NCI-H2107 treated with DMSO at 0.1 percent for 48 hours (cell line): Measurements from ENCODE around the gene KYNU.
A peak's percentile ranks its signal among the peaks of the same experiment; 100 is the strongest.
"Not testable (repeated sequence)": the region's sequence is repeated elsewhere in the genome, so short reads cannot be mapped to it uniquely, and the experiment has no call there.

Experiments
- DNase-seq: peaks from one replicate; lab custom pipeline; 2025; ENCODE audit not compliant: unreplicated experiment; lab: John Stamatoyannopoulos, UW

The KYNU gene

DNA sequence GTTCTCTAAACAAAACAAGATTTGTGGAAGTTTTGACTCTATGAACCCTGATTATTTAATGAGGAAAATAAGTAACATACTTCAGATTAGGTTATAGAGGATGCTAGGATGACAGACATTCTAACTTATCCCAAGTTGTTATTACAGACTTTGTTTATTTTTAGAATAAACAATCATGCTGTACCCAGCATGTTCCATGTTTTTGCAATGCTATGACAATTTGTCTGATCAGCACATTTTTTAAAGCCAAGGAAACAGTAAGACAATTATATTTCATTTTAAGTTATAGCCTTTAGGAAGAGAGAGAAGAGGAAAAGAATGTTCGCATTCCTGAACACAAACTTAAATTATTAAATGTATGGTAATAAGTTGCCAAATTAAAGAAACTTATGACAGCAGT is 119.8 kb downstream of the KYNU start:
- no peak for DNase-seq

DNA sequence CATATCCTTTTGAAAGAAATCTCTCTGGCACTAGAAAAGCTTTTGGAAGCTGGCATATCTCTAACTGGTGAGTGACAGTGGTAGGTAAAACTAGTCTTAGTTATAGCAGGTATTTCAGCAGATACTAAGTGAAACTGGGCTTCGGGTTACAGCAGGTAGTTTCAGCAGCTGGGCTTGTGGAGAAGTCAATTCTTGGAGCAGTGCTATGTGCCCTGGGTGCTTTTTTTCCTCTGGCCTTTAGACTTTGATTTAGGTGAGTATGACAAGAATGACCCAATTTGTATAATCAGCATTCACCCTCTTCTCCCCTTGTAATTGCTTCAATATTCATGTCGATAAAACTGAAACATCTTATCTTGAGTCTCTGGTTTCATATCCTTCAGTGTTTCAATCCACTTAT is 123.1 kb downstream of the KYNU start:
- no peak for DNase-seq

DNA sequence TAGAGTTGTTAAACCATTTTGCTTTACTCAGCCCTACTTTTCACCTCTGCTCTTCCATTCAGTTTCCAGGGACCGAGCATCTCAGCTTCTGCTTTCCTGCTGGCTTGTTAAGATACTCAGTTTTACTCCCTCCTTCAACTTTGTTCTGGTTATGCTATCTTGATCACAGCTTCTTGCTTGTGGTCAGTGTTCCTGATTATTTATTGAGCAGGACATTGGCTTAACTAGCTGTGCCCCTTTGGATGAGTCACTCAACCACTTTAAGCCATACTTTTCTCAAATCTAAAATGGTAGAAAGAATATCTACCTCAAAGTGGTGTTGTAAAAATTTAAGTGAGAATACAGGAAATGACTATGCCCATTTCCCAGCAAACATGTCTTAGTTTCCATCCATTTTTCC is 124.0 kb downstream of the KYNU start:
- no peak for DNase-seq

DNA sequence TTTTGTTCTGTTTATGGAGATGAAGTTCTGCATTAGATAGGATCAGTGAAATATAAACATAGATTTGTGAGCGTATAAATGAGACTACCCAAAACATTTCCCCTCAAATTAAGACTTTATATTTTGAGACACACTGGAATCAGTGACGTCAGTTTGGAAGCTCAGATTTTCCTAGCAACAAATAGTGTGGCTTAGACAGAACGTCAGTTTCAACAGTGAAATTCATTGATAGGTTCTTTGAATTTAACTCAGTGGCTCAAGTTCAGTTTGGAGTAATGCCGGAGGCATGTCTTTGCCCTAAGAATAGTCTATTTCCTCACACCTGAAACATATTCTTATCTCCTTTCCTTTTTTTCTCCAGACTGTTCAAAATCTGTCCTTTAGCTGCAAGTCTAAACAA is 138.2 kb downstream of the KYNU start:
- DNase-seq = no peak

DNA sequence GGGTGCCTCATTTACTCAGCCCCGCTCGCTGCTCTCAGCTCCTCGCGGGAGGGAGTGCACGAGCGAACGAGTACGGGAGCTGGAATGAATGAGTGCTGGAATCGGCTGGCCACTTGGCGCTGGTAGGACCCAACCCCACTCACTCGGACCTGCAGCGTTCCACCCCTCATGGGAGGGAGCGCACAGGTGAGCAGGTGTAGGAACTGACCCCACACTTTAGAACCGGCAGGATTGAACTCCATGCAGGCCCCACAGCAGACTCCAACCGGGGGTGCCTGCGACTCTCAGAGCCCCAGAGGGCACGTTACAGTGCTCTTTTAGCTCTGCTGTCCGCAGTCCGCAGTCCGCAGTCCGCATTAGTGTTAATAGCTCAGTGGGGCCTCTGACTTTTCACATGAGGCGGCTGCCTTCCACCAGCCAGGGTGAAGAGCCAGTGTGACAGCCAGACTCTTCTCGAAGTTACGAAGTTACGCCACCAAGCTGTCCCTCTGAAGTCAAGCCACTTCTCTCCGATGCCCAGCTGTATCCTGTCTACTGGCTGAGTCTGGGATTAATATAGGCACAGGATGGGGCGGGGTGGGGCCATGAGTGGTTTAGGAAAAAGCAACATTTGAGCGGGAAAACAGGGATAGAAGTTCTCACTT is 149.1 kb downstream of the KYNU start:
- DNase-seq = no peak

GRCh38 chr2:143029141-143029540 is 151.7 kb downstream of the KYNU start:
- no peak for DNase-seq

GRCh38 chr2:143030127-143030526 is 152.7 kb downstream of the KYNU start:
- no peak for DNase-seq

DNA sequence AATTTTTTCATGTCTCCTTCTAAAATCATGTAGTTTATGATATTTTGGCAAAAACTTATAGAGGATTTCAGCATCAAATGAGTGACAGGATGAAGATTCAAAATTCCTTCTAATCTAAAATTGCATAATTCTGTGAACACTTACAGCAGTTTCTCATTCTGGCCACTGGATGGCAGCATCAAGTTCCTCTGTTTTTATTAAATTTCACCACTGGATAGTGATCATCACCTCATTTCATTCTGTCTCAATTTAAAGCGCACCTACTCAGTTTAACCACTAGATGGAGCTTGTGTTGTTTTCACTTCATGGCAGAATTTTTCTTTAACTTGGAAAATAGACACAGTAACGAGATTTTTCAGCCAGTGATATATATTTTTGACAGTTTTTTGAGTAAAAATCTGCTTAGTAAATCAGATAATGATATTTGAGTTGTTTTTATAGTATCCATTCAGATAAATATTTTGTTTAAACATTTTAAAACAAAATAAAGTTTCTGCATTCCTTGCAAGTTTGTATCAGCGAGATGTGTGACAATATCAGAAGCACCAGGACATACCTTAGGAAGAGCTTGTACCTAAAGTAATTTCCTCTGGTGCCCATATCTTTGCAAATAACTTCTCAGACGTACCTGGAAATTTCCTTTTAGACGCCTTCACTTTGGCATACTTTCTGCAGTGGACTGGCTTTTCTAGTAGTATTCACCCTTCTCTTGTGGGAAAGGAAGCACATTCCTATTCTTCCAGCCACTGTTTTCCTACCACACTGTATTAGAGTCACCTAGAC is 157.0 kb downstream of the KYNU start:
- peak; percentile 90 for DNase-seq

DNA sequence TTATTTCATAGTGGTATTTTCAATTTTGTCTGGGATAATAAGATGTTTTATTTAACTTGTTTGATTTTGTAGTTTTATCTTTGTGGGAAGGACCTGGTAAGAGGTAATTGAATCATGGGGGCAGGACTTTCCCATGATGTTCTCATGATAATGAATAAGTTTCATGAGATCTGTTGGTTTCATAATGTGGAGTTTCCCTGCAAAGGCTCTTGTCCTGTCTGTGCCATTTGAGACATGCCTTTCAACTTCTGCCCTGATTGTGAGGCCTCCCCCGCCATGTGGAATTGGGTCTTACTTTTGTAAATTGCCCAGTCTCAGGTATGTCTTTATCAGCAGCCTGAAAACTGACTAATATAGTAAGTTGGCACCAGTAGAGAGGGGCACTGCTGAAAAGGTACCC is 174.0 kb downstream of the KYNU start:
- no peak for DNase-seq

DNA sequence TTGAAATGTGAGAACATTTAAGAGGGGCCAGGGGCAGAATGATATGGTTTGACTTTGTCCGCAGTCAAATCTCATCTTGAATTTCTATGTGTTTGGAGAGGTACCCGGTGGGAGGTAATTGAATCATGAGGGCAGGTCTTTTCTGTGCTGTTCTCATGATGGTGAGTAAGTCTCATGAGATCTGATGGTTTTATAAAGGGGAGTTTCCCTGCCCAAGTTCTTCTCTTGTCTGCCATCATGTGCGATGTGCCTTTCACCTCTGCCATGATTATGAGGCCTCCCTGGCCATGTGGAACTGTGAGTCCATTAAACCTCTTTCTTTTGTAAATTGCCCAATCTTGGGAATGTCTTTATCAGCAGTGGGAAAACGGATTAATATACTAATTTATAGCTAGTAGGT is 176.0 kb downstream of the KYNU start:
- not testable (repeated sequence) for DNase-seq

DNA sequence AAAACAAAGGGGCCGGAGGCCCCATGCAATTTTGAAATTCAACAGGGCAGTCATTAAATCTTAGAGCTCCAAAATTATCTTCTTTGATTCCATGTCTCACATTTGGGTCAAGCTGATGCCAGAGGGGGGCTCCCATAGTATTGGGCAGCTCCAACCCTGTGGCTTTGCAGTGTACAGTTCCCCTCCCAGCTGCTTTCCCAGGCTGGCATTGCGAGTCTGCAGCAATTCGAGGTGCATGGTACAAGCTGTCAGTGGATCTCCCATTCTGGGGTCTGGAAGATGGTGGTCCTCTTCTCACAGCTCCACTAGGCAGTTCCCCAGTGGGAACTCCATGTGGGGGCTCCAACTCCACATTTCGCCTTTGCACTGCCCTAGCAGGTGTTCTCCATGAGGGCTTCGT is 179.1 kb downstream of the KYNU start:
- no peak for DNase-seq

GRCh38 chr2:143058851-143059250 is 181.4 kb downstream of the KYNU start:
- no peak for DNase-seq

DNA sequence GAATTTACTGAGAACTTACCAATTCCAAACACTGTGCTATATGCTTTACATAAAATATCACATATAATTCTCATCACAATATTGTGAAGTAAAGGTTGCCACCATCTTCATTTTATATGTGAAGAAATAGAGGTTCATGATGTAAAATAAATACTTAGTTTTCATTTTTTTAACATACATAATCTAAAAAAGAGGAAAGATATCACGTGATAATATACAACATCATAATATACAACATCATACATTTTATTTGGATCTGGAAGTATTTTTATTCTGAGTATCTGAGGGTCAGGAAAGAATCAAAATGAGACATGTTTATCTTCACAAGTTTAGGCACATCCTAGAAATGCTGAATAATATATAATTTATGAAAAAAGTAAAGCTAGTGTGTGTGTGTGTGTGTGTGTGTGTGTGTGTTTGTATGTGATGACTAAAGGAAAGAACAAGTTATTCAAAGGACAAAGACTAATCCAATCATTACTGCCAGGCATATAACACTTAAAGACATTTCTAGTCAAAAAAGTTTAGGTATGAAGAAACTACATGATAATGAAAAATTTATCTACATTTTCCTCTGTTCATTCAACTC is 186.2 kb downstream of the KYNU start:
- no peak for DNase-seq

DNA sequence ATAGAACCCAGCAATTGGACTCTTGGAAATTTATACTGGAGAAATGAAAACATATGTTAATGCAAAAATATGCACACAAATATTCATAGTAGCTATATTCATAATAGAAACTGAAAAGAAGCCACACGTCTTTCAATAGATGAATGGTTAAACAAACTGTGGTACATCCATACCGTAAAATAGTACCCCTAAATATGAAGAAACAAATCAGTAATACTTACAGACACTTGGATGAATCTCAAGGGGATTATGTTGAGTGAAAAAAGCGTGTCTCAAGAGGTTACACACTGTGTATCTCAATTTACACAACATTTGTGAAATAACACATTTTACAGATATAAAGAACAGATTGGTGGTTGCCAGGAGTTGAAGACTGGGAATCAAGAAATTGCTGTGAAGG is 190.6 kb downstream of the KYNU start:
- DNase-seq = no peak

GRCh38 chr2:143068509-143068908 is 191.0 kb downstream of the KYNU start:
- DNase-seq = no peak

DNA sequence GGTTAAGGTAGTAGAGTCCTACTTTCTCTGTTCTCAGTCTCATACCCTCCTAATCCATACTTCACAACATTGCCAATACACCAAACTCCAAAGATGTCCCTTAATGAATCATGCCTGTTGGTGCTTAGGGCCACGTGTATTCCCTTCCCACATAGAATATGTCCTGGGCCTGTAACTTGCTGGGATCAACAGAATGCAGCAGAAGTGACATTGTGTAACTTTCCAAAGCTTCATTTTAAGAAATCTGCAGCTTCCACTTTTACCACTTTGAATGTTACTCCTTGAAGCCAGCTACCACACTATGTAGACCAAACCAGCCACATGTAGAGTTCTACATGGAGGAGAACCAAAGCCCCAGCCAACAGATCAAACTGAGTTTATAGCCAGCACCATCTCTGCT is 193.2 kb downstream of the KYNU start:
- no peak for DNase-seq

DNA sequence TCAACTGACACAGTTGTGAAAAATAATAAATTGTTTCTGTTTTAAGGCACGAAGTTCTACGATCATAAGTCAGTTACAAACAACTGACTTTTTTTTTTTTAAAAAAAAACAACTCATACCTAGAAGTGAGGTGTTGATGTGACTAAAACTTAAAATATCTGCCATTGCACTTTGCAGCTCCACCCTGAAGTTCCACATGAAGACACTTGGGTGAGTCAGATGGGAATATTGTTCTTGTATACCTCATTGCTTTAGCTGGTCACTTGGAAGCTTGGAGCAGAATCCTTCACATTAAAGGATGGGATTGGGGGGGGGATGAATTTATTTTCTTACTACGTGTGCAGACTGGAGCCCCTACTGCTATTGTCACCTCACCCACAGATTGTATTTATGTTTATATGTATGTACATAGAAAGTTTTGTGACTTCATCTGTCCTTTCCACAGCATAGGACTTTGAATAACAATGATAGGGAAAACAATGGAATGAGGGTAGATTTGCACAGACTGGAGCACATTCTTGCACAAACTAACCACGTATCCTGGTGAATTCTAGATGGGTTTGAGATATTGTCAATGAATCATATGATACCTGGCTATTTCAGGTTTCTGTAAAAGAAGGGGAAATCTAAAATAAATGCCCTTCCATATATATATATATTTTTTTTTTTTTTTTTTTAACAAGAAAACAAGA is 193.9 kb downstream of the KYNU start:
- no peak for DNase-seq

- not testable (repeated sequence) for DNase-seq
Measured at GRCh38 chr2:143074913-143075312, 197.4 kb downstream of the KYNU start.

DNA sequence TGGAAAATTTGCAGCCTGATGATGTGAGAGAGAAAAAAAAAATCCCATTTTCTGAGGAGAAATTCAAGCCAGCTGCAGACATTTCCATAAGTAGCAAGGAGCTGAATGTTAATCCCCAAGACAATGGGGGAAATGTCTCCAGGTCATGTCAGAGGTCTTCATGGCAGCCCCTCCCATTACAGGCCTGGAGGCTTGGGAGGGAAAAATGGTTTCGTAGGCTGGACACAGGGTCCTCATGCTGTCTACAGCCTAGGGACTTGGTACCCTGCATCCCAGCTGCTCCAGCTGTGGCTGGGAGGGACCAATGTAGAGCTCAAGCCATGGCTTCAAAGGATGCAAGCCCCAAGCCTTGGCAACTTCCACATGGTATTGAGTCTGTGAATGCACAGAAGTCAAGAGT is 198.2 kb downstream of the KYNU start:
- DNase-seq = no peak

GRCh38 chr2:143078104-143078503 is 200.6 kb downstream of the KYNU start:
- no peak for DNase-seq

GRCh38 chr2:143081616-143082015 is 204.2 kb downstream of the KYNU start:
- DNase-seq = no peak

DNA sequence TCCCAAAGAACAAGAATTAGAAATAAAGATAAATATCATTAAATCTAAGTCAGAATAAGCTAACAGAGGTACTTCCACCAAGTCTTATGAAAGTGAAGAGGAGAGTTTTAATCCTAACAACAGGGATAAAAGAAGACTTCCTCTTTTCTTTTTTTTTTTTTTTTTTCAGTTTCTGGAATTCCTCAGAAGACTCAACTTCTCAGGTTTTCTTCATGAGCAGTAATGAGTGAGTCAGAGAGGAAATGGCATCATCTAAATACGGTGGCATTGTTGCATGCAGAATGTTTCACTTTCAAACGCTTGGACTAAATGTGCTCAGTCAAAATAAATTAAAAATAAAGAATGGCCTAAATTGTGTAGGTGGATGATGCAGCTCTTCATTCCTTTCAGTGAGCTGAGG is 206.2 kb downstream of the KYNU start:
- DNase-seq = no peak
